ENCODE measurements around the gene DNAJC13. TPM values are rescaled to one million over a fixed set of nuclear protein-coding genes. Genes with fewer than 3 reads are reported as not detected.
"Not testable (repeated sequence)": the region's sequence is repeated elsewhere in the genome, so short reads cannot be mapped to it uniquely, and the experiment has no call there.

Gene DNAJC13
- total RNA-seq, 1 donor from 2014 or later: 34.2 TPM

DNA sequence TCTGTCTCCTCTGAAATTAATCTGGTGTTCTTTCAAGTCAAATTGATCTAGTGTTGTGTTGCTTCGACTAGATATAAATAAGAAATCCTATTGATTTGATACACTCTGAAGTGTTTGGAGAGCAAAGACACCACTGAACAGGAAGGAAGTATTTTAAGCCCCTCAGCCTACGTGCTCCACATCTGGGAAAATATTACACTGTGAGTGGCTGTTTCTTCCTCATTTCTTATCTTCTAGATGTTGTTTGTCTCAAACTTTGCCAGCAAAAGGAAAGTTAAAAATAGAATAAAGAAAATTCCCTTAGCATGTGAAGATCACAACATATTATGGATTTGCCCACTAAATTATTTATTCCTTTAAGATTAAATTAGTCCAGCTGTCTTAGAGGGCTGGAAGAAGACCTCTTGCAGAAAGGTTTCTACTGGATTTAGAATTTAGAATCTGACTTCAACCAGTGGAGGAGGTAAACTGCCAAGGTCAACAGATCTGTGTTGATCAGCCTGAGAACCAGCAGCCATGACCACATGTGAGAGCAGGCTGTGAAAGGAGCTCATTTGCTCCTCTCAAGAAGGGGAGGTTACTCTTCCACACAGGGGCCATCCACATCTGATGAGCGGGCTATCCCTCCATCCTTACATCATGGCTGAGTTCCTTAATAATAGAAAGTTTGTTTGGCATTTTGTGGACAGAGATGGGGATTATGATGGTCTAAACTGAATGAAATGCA is 133.4 kb downstream of the DNAJC13 start:
- H3K4me3 ChIP-seq (ENCODE audit: low read depth, low read length): no peak overlapping the region
- DNase-seq (ENCODE audit: low read depth) (no peak), FAIRE-seq (no peak)
- no peaks in the 10 kb centered on the region for H3K36me3 ChIP-seq (ENCODE audit: control insufficient read depth, insufficient read depth, low read length)
- TF ChIP-seq, protein P1, sequence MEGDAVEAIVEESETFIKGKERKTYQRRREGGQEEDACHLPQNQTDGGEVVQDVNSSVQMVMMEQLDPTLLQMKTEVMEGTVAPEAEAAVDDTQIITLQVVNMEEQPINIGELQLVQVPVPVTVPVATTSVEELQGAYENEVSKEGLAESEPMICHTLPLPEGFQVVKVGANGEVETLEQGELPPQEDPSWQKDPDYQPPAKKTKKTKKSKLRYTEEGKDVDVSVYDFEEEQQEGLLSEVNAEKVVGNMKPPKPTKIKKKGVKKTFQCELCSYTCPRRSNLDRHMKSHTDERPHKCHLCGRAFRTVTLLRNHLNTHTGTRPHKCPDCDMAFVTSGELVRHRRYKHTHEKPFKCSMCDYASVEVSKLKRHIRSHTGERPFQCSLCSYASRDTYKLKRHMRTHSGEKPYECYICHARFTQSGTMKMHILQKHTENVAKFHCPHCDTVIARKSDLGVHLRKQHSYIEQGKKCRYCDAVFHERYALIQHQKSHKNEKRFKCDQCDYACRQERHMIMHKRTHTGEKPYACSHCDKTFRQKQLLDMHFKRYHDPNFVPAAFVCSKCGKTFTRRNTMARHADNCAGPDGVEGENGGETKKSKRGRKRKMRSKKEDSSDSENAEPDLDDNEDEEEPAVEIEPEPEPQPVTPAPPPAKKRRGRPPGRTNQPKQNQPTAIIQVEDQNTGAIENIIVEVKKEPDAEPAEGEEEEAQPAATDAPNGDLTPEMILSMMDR (IDR thresholded peaks at IDR 0.05; ENCODE audit: insufficient read depth, low read length, severe bottlenecking): no peak
- H3K27me3 ChIP-seq (ENCODE audit: control insufficient read depth, insufficient read depth, low read length): no peaks in the 10 kb centered on the region

DNA sequence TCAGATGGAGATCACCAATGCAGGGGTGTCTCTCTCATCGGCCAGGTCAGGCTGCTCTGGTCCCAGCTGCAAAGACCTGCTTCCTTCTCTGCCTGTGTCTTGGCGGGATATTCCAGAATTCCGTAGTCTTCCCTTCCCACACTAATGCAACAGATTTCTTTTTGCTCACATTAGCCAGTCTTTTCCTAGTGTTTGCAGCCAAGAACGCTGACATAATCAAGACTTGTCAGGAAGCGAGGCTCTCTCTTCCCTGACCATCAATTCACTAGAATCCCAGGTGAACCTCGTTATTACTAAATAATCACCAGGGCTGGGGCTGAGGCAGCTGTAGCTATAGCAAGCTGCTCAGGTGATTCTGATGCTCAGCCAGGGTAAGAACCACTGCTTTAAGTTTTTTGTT is 136.5 kb downstream of the DNAJC13 start:
- no peaks in the 10 kb centered on the region for H3K36me3 ChIP-seq (ENCODE audit: control insufficient read depth, insufficient read depth, low read length)
- H3K27me3 ChIP-seq (ENCODE audit: control insufficient read depth, insufficient read depth, low read length): no peaks in the 10 kb centered on the region
- FAIRE-seq: no peak
- DNase-seq (ENCODE audit: low read depth): no peak
- no peak overlapping the region for H3K4me3 ChIP-seq (ENCODE audit: low read depth, low read length)
- TF ChIP-seq, protein P1 (IDR thresholded peaks at IDR 0.05; ENCODE audit: insufficient read depth, low read length, severe bottlenecking): no peak

GRCh38 chr3:132554437-132554836 is 137.1 kb downstream of the DNAJC13 start:
- FAIRE-seq (no peak), DNase-seq (ENCODE audit: low read depth) (peak; percentile 18)
- TF ChIP-seq, protein P1 (IDR thresholded peaks at IDR 0.05; ENCODE audit: insufficient read depth, low read length, severe bottlenecking): no peak
- H3K36me3 ChIP-seq (ENCODE audit: control insufficient read depth, insufficient read depth, low read length): no peaks in the 10 kb centered on the region
- H3K4me3 ChIP-seq (ENCODE audit: low read depth, low read length): no peak overlapping the region
- no peaks in the 10 kb centered on the region for H3K27me3 ChIP-seq (ENCODE audit: control insufficient read depth, insufficient read depth, low read length)

DNA sequence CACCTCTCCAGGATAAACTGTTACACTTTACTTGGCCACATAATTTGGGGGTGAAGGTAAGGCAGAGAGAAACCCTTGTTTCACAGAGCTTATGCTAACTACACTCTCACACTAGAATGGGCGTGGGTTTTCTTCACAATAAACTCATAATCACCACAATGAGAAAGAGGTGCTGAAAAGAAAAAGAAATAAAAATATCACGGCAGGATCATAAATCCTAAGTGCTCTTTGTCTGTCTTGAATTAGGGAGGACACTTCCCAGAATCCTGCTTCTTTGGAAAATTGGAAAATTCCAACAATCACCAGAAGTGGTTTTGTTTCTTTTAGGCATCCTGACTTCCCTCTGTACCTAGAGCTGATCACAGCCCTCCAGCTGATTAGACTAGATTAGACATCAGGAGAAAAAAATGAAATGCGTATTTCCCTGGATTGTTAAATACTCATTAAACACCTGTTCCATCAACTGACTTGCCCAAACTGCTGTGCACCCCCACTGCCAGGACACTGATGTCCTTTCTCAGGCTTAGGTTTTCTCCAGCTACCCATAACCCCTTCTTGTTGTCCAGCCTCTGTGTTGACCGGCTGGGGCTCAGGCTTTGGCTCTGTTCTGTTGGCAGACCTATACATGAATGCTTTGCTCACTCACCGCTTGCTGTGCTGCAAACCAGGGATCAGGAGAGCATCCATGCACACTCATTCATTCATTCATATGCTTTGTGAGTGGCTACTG is 138.2 kb downstream of the DNAJC13 start:
- FAIRE-seq: no peak
- no peaks in the 10 kb centered on the region for H3K36me3 ChIP-seq (ENCODE audit: control insufficient read depth, insufficient read depth, low read length)
- TF ChIP-seq, protein P1 (IDR thresholded peaks at IDR 0.05; ENCODE audit: insufficient read depth, low read length, severe bottlenecking): no peak
- no peak overlapping the region for H3K4me3 ChIP-seq (ENCODE audit: low read depth, low read length)
- no peak for DNase-seq (ENCODE audit: low read depth)
- no peaks in the 10 kb centered on the region for H3K27me3 ChIP-seq (ENCODE audit: control insufficient read depth, insufficient read depth, low read length)

DNA sequence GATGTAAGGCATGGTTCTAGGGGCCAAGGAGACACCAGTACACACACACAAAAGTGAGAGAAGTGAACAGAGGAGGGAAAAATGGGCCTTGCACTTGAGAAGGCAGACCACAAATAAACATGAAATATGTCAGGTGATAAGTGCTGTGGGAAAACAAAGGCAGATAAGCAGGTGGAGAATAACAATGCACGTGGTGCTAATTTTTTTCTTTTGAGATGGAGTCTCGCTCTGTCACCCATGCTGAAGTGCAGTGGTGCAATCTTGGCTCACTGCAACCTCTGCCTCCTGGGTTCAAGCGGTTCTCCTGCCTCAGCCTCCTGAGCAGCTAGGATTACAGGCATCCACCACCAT is 138.7 kb downstream of the DNAJC13 start:
- H3K4me3 ChIP-seq (ENCODE audit: low read depth, low read length); DNase-seq (ENCODE audit: low read depth); FAIRE-seq; H3K36me3 ChIP-seq (ENCODE audit: control insufficient read depth, insufficient read depth, low read length); H3K27me3 ChIP-seq (ENCODE audit: control insufficient read depth, insufficient read depth, low read length): not testable (repeated sequence)

DNA sequence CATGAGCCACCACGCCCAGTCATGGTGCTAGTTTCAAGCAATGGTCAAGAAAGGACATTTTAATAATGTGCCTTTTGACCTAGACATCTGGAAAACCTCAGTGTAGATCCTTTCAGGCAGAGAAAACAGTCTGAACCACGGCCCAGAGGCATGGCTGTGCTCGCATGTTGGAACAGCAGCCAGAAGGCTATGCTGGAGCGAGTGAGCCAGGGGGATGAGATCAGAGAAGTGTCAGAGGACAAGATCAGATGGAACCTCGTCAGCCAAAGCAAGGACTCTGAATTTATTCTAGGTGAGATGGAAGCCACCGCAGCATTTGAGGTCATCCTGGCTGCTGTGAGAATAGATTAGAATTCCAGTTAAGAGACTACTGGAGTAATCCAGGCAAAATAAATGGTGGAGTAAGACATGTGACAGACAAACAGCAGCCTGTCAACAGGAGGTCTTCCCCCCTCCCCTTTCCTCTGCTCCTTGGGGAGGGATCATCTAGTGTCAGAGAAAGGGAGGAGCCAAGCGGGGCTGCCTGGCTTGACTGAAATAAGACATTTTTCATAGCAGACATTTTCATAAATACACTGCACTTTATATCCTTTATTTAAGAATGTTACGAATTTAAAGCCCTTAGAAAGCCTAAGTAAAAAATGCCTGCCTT is 139.3 kb downstream of the DNAJC13 start:
- no peaks in the 10 kb centered on the region for H3K36me3 ChIP-seq (ENCODE audit: control insufficient read depth, insufficient read depth, low read length)

More for the DNA sequence above, 139.3 kb downstream of the DNAJC13 start:
- no peak for FAIRE-seq
- H3K4me3 ChIP-seq (ENCODE audit: low read depth, low read length): no peak overlapping the region
- DNase-seq (ENCODE audit: low read depth): no peak
- TF ChIP-seq, protein P1 (IDR thresholded peaks at IDR 0.05; ENCODE audit: insufficient read depth, low read length, severe bottlenecking): no peak
- H3K27me3 ChIP-seq (ENCODE audit: control insufficient read depth, insufficient read depth, low read length): no peaks in the 10 kb centered on the region
